ENCODE results near the gene MINDY4.

DNA sequence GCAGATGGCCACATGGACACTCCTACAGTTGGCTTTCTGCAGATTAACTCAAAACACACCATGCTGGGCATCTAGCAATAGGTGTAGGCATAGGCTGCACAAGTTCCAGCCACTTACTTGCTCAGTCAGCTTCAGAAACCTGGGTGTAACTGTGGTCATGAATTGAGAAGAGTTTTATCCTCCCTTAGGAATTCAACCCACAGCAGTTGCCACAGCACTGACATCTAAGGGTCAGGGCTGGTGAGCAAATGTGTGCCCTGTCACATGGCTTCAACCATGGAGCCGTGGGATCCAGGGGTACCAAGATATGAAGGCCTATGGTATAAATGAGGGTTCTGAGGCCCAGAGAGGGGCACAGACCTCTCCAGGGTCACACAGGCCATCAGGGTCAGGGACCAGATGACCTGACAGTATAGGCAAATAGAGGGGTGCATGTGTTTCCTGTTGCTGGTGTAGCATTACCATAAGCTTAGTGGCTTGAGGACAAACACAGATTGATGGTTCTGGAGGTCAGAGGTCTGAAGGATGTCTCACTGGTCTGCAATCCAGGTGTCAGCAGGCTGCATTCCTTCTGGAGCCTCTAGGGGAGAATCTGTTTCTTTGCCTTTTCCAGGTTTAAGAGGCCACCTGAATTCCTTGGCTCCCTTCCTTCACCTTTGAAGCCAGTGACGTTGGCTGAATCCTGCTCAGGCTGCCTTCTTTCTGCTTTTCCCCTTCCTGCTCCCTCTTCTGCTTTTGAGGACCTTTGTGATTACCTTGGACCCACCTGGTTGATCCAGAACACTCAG lies 24.1 kb downstream of the MINDY4 start:
- TF ChIP-seq RFX5 (IDR thresholded peaks at IDR 0.05; ENCODE audit: low read depth, low read length): no peak
- TF ChIP-seq, protein P1, sequence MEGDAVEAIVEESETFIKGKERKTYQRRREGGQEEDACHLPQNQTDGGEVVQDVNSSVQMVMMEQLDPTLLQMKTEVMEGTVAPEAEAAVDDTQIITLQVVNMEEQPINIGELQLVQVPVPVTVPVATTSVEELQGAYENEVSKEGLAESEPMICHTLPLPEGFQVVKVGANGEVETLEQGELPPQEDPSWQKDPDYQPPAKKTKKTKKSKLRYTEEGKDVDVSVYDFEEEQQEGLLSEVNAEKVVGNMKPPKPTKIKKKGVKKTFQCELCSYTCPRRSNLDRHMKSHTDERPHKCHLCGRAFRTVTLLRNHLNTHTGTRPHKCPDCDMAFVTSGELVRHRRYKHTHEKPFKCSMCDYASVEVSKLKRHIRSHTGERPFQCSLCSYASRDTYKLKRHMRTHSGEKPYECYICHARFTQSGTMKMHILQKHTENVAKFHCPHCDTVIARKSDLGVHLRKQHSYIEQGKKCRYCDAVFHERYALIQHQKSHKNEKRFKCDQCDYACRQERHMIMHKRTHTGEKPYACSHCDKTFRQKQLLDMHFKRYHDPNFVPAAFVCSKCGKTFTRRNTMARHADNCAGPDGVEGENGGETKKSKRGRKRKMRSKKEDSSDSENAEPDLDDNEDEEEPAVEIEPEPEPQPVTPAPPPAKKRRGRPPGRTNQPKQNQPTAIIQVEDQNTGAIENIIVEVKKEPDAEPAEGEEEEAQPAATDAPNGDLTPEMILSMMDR (conservative IDR thresholded peaks at IDR 0.05; ENCODE audit: low read depth, low read length): no peak
- TF ChIP-seq RCOR1 (IDR thresholded peaks at IDR 0.05; ENCODE audit: insufficient replicate concordance, low read length): no peak
- no peak for TF ChIP-seq POLR2A (IDR thresholded peaks at IDR 0.05; ENCODE audit: low read depth, low read length)
- no peak for TF ChIP-seq BHLHE40 (IDR thresholded peaks at IDR 0.05; ENCODE audit: low read depth, low read length)
- TF ChIP-seq CEBPB (IDR thresholded peaks at IDR 0.05; ENCODE audit: low read depth, low read length): no peak

Data from IMR-90 (cell line).